Adrenal gland (tissue), 5 donors: ENCODE measurements around the gene SPP1.
"Not testable (repeated sequence)": the region's sequence is repeated elsewhere in the genome, so short reads cannot be mapped to it uniquely, and the experiment has no call there.

Experiments used
- CTCF ChIP-seq, 6 experiments: fragments of 450-650 bp in 4 of 6; fragments of 200-600 bp in 2 of 6; sonication (generic) in 1 of 6; IDR thresholded peaks; 1 replicate in 5 of 6; 2 replicates in 1 of 6; pipeline versions ENCODE4 v1.5.1 to v1.8.0; 2016 to 2021; ENCODE audit warnings: antibody characterized with exemption in 6 of 6, mild to moderate bottlenecking in 2 of 6, moderate library complexity in 1 of 6
- POLR2A ChIP-seq, 2 donors: fragments of 450-650 bp; IDR thresholded peaks; one replicate each; pipeline ENCODE4 v1.6.1; 2017; ENCODE audit warnings: antibody characterized with exemption in 2 of 2, mild to moderate bottlenecking in 2 of 2, moderate library complexity in 1 of 2
- donor health status: DM: no; HTN: no; CAD: no.

DNA sequence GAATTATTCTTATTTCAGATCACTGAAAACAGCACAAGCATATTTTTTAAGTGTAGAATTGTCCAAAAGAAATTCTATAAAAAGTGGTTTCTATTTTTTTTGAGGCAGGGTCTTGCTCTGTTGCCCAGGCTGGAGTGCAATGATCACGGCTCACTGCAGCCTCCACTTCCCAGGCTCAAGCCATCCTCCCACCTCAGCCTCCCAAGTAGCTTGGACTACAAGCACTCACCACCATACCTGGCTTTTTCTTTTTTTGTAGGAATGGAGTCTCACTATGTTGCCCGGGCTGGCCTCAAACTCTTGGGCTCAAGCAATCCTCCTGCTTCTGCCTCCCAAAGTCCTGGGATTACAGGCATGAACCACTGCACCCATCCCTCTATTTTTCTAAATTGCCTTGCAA, 34.7 kb upstream of the SPP1 start:
- TF ChIP-seq CTCF, POLR2A (IDR thresholded peaks at IDR 0.05): not testable (repeated sequence)
